Inflammatory macrophage treated with lipopolysaccharide for 4 hours (primary cell): ENCODE data around the gene ADCY6.

Source experiments
- DNase-seq: peaks from one replicate; pipeline ENCODE4 v3.0.0-alpha.2; 2020

Gene ADCY6

GRCh38 chr12:48788854-48789775, at the start of gene ADCY6:
Gene ADCY6 (minus strand): TSS chr12:48789089. CDS start chr12:48783434, 5,655 bp downstream.
- no peak for DNase-seq

GRCh38 chr12:48838048-48838447, 49.2 kb upstream of the ADCY6 start:
- DNase-seq, result no peak

- DNase-seq, result no peak
Observed at GRCh38 chr12:48832321-48833060, 43.6 kb upstream of the ADCY6 start.

- DNase-seq, result no peak
Observed at GRCh38 chr12:48831257-48831656, 42.4 kb upstream of the ADCY6 start.

- DNase-seq, result no peak
Observed at GRCh38 chr12:48828841-48829575, 40.1 kb upstream of the ADCY6 start.

GRCh38 chr12:48828293-48828692, 39.4 kb upstream of the ADCY6 start:
- no peak for DNase-seq

GRCh38 chr12:48827513-48828096, 38.7 kb upstream of the ADCY6 start:
- DNase-seq, result no peak

- no peak for DNase-seq
Observed at GRCh38 chr12:48827026-48827425, 38.1 kb upstream of the ADCY6 start.

GRCh38 chr12:48826209-48826855, 37.4 kb upstream of the ADCY6 start:
- no peak for DNase-seq

GRCh38 chr12:48824905-48825304, 36.0 kb upstream of the ADCY6 start:
- DNase-seq, result no peak

GRCh38 chr12:48824112-48824511, 35.2 kb upstream of the ADCY6 start:
- no peak for DNase-seq

- no peak for DNase-seq
Observed at GRCh38 chr12:48823281-48823680, 34.4 kb upstream of the ADCY6 start.

GRCh38 chr12:48822711-48823110, 33.8 kb upstream of the ADCY6 start:
- no peak for DNase-seq

GRCh38 chr12:48822139-48822538, 33.2 kb upstream of the ADCY6 start:
- DNase-seq, result no peak

- peak; percentile 18 for DNase-seq
Observed at GRCh38 chr12:48819986-48820725, 31.3 kb upstream of the ADCY6 start.

- DNase-seq, result no peak
Observed at GRCh38 chr12:48818831-48819590, 30.1 kb upstream of the ADCY6 start.

- DNase-seq, result peak; percentile 26
Observed at GRCh38 chr12:48817873-48818830, 29.3 kb upstream of the ADCY6 start, which contains the start of gene CACNB3. Gene CACNB3 (plus strand): TSS chr12:48818496. CDS start chr12:48818930, 434 bp downstream.

- DNase-seq, result no peak
Observed at GRCh38 chr12:48816143-48816854, 27.4 kb upstream of the ADCY6 start.
